ENCODE data around the gene ILF3. TPM values are rescaled to one million over a fixed set of nuclear protein-coding genes. Genes with fewer than 3 reads are reported as not detected.
A peak's percentile ranks its signal among the peaks of the same experiment; 100 is the strongest.

The ILF3 gene
- total RNA-seq, 1 experiment from 2014 or later, result 326 TPM

DNA sequence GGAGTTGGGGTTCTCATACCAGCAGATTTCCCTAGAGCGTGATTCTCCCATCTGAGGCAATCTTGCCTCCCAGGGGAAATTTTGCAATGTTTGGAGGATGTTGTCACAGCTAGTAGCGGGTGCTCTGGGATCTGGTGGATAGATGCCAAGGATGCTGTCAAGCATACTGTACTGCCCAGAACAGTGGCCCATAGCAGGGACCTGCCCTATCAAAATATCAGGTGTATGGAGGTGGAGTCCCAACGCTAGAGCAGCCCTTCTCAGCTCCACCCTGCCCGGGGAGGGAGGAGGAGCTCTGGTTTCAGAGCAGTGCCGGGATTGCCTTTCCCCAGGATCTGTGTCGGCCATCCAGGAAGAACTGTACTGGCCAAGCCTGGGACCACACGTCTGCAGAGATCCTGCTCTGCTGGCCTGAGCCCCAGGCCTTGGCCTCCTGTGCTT lies 36.2 kb downstream of the ILF3 start:
- ChIA-PET POLR2A (ENCODE audit: unreplicated experiment) (interaction anchor here (0.7 kb wide), 1 partner anchor 8 kb away, joined by 9 read pairs; no protein-coding TSS in a partner anchor), CTCF (no interaction called here)
- TF ChIP-seq, protein P1, sequence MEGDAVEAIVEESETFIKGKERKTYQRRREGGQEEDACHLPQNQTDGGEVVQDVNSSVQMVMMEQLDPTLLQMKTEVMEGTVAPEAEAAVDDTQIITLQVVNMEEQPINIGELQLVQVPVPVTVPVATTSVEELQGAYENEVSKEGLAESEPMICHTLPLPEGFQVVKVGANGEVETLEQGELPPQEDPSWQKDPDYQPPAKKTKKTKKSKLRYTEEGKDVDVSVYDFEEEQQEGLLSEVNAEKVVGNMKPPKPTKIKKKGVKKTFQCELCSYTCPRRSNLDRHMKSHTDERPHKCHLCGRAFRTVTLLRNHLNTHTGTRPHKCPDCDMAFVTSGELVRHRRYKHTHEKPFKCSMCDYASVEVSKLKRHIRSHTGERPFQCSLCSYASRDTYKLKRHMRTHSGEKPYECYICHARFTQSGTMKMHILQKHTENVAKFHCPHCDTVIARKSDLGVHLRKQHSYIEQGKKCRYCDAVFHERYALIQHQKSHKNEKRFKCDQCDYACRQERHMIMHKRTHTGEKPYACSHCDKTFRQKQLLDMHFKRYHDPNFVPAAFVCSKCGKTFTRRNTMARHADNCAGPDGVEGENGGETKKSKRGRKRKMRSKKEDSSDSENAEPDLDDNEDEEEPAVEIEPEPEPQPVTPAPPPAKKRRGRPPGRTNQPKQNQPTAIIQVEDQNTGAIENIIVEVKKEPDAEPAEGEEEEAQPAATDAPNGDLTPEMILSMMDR (conservative IDR thresholded peaks at IDR 0.05), result no peak
- TF ChIP-seq EZH2 (IDR thresholded peaks at IDR 0.05; ENCODE audit: low read depth), result no peak
- H3K9me2 ChIP-seq (ENCODE audit: insufficient read depth), result no peaks in the 10 kb centered on the region
- DNase-seq, result peak in 1 of 2 experiments; percentile 65
- no peaks in the 10 kb centered on the region for H3K27me3 ChIP-seq (ENCODE audit: insufficient read depth, low read depth)
- H2AFZ ChIP-seq, result no peak overlapping the region
- H3K9me3 ChIP-seq (ENCODE audit: insufficient read depth, low read depth), result no peaks in the 10 kb centered on the region
- no peak overlapping the region for H3K4me2 ChIP-seq
- H3K4me3 ChIP-seq, result no peak overlapping the region
- no peaks in the 10 kb centered on the region for H3K79me2 ChIP-seq (ENCODE audit: low read depth)
- H3K4me1 ChIP-seq (replicated peaks; ENCODE audit: insufficient read depth), result no peaks in the 10 kb centered on the region
- peaks cover 8% of the 10 kb centered on the region; the same call in 1 of the 2 replicates for H3K36me3 ChIP-seq (ENCODE audit: low read depth)
- peaks cover 68% of the 10 kb centered on the region for H3F3A ChIP-seq (ENCODE audit: insufficient read depth, low read depth)
- intact Hi-C loops (cut with micrococcal nuclease; ENCODE audit: unreplicated experiment), result no loop called here
- peaks cover 86% of the 10 kb centered on the region for H4K20me1 ChIP-seq (ENCODE audit: insufficient read depth)
- BruUV-seq (replicated peaks), result no TSS peak
- H3K27ac ChIP-seq, result no peak overlapping the region

DNA sequence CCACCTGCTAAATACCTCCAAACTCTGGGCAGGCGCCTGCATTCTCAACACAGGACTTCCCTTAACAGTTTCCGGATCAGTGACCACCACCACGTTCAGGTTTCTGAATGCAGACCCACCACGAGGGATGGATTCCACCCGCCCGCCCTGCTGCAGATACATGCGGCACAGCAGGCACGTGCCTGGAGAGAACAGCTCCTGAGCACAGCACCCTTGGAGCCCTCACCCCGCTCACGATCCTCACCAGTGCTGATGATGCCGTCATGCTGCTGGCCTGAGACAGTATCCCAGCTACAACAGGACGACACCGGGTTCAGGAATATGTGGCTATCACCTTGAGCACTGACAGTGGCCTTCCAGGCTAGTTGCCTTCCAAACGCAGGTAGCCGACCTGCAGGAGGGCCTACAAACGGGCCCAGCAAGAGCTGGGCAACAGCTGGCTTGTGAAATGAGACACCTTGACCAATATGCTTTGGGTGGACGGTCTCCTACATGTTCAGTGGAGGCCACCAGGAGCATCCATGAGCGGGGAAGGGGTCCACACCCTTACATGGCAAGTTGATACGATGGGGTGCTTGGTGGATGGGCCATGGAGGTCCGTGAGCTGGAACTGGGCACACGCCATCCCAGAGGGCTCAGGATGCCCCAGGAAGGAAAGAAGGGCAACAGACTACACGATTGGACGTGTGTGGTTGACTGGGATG lies 37.2 kb downstream of the ILF3 start:
- intact Hi-C loops (cut with micrococcal nuclease; ENCODE audit: unreplicated experiment), result no loop called here
- Histone ChIP-seq H3K36me3 (ENCODE audit: low read depth) (peaks cover 8% of the 10 kb centered on the region; the same call in 1 of the 2 replicates), H3K27ac (no peak overlapping the region), H3K79me2 (ENCODE audit: low read depth) (no peaks in the 10 kb centered on the region), H3K27me3 (ENCODE audit: insufficient read depth, low read depth) (no peaks in the 10 kb centered on the region), H3K4me2 (no peak overlapping the region), H3K9me3 (ENCODE audit: insufficient read depth, low read depth) (no peaks in the 10 kb centered on the region), H3K9me2 (ENCODE audit: insufficient read depth) (no peaks in the 10 kb centered on the region), H3K4me1 (replicated peaks; ENCODE audit: insufficient read depth) (no peaks in the 10 kb centered on the region), H2AFZ (no peak overlapping the region), H3F3A (ENCODE audit: insufficient read depth, low read depth) (peaks cover 73% of the 10 kb centered on the region), H4K20me1 (ENCODE audit: insufficient read depth) (peaks cover 79% of the 10 kb centered on the region), H3K4me3 (no peak overlapping the region)
- ChIA-PET CTCF (no interaction called here), POLR2A (ENCODE audit: unreplicated experiment) (no interaction called here)
- no TSS peak for BruUV-seq (replicated peaks)
- no peak for TF ChIP-seq EZH2 (IDR thresholded peaks at IDR 0.05; ENCODE audit: low read depth)
- TF ChIP-seq, protein P1 (conservative IDR thresholded peaks at IDR 0.05), result no peak
- peak in 1 of 2 experiments; percentile 28 for DNase-seq

DNA sequence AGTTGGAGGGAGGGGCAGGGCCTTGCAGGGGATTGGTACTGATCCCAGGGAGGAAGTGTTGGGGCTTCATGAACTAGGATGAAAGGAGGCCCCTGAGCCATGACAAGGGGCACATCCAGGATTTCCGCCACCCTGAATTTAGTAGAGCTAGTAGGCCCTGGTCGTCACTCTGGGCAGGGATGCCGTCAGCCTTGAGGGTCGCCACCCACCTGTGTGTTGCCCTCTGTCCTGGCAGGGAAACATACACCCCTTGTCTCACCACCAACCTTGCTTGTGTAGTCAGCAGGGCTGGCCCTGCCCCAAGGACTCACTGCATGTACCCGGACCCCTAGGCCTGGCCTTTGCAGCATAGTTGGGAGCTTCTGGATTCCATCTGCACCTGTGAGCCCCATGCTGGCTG lies 37.7 kb downstream of the ILF3 start:
- TF ChIP-seq, protein P1 (conservative IDR thresholded peaks at IDR 0.05), result no peak
- TF ChIP-seq EZH2 (IDR thresholded peaks at IDR 0.05; ENCODE audit: low read depth), result no peak
- H4K20me1 ChIP-seq (ENCODE audit: insufficient read depth), result peaks cover 74% of the 10 kb centered on the region
- peaks cover 70% of the 10 kb centered on the region for H3F3A ChIP-seq (ENCODE audit: insufficient read depth, low read depth)
- no peak overlapping the region for H2AFZ ChIP-seq
- no peaks in the 10 kb centered on the region for H3K4me1 ChIP-seq (replicated peaks; ENCODE audit: insufficient read depth)
- ChIA-PET CTCF (no interaction called here), POLR2A (ENCODE audit: unreplicated experiment) (no interaction called here)
- no peaks in the 10 kb centered on the region for H3K79me2 ChIP-seq (ENCODE audit: low read depth)
- no peak overlapping the region for H3K27ac ChIP-seq
- H3K9me2 ChIP-seq (ENCODE audit: insufficient read depth), result no peaks in the 10 kb centered on the region
- no TSS peak for BruUV-seq (replicated peaks)
- no peak for DNase-seq
- no peaks in the 10 kb centered on the region for H3K9me3 ChIP-seq (ENCODE audit: insufficient read depth, low read depth)
- peaks cover 8% of the 10 kb centered on the region; the same call in 1 of the 2 replicates for H3K36me3 ChIP-seq (ENCODE audit: low read depth)
- H3K4me3 ChIP-seq, result no peak overlapping the region
- intact Hi-C loops (cut with micrococcal nuclease; ENCODE audit: unreplicated experiment), result no loop called here
- 0 out of 2 replicates have a peak, but pooled peaks cover 2% of the 10 kb centered on the region for H3K27me3 ChIP-seq (ENCODE audit: insufficient read depth, low read depth)
- no peak overlapping the region for H3K4me2 ChIP-seq

Measured in PC-9 (cell line).